HG03097 (cell line): ENCODE data around the gene CLDN34.

ENCODE experiments used
- ATAC-seq: cut with Tn5 transposase; IDR thresholded peaks from one replicate; pipeline ENCODE4 v1.9.1; 2021; ENCODE audit not compliant: unreplicated experiment, low FRiP score

Gene CLDN34, protein sequence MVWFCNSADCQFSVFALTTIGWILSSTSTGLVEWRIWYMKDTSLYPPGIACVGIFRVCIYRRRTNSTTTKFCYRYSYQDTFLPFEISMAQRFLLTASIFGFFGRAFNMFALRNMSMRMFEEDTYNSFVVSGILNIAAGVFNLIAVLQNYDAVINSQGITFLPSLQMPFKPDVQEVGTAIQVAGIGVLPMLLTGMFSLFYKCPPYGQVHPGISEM

GRCh38 chrX:9966775-9967408, at the start of gene CLDN34:
Gene CLDN34 (plus strand): TSS chrX:9967358. CDS start chrX:9967358, 0 bp downstream.
- no peak for ATAC-seq

DNA sequence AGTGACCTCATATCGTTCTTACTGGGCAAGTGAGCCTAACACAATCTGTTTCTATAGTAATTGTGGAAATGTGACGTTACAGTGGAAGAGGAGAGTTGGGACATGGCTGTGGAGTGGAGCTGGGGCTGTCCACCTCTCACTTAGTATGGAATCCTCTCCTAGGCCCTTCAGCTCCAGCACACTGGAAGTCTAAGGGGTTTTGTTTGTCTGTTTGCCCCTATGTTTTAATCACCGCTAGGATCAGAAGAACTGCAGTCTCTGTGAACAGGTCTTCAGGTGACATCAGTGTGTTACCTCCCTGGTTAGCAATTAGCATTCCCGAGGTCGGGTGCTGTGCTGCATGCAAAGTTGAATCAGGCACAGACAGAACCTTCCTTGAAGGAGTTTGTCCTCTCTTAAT, 49.3 kb upstream of the CLDN34 start:
- ATAC-seq: no peak

GRCh38 chrX:9919632-9920172, 47.5 kb upstream of the CLDN34 start:
- ATAC-seq: no peak

GRCh38 chrX:9921407-9921806, 45.8 kb upstream of the CLDN34 start:
- no peak for ATAC-seq

DNA sequence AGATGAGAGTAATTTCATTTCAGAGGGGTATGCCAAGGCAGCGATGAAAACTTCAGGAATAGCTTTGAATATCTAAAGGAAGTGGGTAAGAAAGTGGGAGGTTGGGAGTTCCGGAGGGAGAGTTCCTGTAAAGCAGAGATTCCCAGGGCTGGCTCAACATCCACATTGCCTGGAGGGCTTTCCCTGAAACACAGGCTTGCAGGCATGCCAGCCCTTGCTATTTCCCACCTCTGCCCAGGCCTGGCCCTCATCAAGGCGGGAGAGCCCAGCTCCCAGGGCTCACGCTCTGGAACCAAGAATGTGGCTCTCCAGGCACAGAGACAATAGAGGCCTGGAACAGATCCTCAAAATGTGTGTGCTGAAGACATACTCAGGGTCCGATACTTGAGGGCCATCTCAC, 43.8 kb upstream of the CLDN34 start:
- no peak for ATAC-seq

GRCh38 chrX:9926002-9926401, 41.2 kb upstream of the CLDN34 start:
- no peak for ATAC-seq

DNA sequence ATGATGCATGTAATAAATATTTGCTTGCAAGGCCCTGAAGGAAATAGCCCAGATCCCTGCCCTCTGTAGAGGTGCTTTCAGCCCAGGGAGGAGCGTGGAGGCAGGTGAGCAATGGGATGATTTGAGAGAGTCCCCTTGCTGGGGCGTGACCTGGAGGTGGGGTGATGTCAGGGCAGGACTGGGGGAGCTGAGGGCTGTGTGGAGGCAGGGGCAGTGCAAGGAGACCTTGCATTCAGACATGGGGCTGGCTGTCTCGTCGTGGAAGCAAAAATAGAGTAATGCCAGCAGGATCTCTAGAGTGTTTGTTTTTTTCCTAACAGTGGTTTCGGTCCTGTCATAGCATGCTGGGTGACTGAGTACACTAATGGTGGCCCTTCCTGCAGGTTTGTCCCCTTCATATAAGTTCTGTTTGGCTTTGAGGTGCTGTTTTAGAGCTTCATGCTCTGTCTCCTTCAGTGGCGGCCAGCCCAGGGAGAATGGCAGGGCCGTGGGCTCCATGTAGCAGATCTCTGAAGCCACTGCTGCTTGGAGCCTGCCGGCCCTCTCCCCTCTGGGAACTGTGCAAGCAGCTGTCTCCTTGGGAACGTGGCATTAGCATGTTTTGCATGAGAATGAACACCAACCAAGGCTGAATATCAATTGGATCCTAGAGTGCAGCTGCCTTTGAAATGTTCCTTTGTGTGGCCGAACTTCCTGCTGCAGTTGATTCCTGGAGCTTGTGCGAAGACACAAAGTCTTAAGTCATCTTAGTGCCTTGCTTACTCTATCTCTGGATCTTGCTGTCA, 39.3 kb upstream of the CLDN34 start:
- ATAC-seq: no peak

GRCh38 chrX:9935436-9935835, 31.7 kb upstream of the CLDN34 start:
- no peak for ATAC-seq

- ATAC-seq: no peak
These were observed 29.4 kb upstream of the CLDN34 start for GRCh38 chrX:9937761-9938160.

DNA sequence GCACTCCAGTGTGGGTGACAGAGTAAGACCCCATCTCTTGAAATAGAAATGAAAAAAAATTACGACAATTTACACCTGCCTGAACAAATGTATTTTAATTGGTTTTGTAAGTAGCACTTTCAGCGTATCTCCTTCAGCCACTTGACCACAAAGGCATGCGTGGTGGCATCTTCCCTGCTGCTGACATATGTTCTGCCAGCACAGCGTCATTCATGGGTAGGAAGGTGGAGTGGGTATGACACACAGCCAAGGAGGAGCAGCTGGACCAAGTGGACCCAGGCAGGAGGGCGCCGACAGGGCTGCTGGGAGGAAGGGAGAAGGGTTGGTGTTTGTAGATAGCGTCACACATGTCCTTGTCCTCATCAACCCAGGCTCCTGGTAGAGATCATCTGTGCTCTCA, 28.6 kb upstream of the CLDN34 start:
- no peak for ATAC-seq

DNA sequence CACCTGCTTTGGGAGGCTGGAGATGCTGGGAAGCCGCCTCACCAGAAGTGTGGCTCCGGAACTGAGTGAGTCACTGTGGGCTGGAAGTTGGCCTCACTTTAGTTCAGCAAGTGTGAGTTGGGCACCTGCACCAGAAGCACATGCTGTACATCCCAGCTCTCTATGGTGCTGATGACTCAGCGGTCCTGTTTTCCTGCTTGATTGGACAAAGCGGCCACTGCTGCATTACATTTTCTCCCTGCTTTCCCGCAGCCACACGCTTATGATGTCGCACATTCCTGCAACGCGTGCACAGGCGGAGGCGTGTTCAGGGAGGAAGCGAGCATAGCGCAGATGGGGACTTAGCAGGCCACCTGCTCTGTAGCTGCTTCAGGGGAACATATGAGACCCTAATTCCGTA, 26.7 kb upstream of the CLDN34 start:
- ATAC-seq: no peak

DNA sequence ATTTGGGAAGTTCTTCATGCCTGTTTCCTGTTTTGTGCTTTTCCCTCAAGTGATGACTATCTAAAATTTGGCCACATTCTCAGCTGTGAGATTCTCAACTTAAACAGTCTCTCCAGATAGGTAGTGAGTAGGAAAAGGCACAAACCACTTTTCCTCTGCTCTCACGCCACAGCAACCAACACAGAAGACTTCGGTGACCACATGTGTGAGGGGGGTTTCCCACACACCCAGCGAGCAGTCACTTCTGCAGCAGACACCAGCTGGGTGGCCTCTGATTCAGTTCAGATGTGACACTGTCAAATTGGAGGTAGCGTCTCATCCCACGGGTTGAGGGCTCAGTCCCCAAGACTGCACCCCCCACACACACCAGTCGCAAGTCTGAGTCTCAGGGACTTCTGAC, 25.1 kb upstream of the CLDN34 start:
- ATAC-seq: peak; percentile 87

DNA sequence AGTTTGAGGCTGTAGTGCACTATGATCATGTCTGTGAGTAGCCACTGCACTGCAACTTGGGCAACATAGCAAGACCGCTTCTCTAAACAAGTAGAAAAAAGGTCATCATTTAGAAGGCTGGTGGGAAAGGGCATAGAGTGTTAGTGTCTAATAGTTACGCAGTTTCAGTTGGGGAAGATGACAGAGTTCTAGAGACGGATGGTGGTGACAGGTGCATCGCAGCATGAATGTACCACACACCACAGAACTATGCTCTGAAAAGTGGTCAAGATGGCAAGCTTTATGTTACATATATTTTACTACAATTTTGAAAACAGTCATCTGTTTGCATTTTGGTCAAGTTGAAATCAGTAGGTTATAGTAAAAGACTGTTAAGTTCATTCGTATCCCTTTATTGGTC, 23.7 kb upstream of the CLDN34 start:
- ATAC-seq: no peak

GRCh38 chrX:9947131-9947794, 19.9 kb upstream of the CLDN34 start:
- no peak for ATAC-seq

- no peak for ATAC-seq
These were observed 18.8 kb upstream of the CLDN34 start for GRCh38 chrX:9948406-9948805.

GRCh38 chrX:9952300-9952699, 14.9 kb upstream of the CLDN34 start:
- no peak for ATAC-seq

DNA sequence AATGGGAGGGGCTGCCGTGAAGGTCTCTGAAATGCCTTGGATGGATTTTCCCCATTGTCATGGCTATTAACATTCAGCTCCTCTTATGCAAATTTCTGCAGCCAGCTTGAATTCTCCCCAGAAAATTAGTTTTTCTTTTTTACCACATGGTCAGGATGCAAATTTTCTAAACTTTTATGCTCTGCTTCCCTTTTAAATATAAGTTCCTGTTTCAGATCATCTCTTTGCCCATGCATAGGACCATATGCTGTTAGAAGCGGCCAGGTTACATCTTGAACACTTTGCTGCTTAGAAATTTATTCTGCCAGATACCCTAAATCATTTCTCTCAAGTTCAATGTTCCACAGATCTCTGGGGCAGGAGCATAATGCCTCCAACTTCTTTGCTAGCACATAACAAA, 13.8 kb upstream of the CLDN34 start:
- no peak for ATAC-seq

DNA sequence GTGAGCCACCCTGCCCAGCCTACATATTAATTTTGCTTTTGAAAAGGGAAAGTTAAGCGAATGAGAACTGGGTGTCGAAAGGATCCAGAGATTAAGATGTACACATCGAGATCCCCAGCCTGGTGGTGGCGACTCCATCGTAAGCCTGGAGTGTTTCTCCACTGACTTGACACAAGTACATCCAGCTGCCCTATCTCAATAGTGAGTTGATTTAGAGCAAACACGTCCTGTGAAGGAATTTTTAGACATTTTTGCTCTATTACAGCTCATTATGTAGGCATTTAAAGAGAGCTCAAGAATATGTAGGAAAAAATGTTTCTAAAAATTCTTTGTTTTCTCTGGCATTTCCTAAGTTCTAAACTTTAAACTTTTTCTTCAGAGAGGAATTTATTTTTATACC, 11.7 kb upstream of the CLDN34 start:
- ATAC-seq: no peak

GRCh38 chrX:9957743-9958142, 9.4 kb upstream of the CLDN34 start:
- ATAC-seq: no peak

DNA sequence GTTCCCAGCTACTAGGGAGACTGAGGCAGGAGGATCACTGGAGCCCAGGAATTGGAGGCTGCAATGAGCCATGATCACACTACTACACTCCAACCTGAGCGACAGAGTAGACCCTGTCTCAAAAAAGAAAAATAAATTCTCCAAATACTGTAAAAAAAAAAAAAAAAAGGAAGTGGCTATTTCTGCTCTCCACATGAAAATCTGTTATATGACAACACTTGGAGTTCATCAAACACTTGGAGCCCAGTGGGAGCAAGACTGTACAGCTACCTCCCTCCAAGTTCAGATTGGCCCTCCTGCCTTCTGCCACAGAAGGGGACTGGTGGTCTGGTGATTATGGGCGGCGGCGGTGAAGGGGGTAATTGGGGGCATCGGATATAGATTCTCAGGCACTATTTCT, 9.0 kb upstream of the CLDN34 start:
- no peak for ATAC-seq

DNA sequence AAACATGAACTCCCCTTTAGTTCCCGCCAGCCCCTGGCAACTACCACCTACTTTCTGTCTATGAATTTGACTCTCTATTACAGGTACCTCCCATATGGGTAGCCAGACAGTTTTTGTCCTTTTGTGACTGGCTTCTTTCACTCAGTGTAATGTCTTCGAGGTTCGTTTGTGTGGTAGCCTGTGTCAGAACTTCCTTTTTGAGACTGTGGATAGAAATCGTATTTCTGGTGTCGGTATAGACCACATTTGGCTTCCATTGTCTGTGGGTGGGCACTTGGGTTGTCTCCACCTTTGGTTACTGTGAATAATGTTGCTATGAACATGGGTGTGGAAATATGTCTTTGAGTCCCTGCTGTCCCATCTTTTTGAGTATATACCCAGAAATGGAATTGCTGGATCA, 5.4 kb upstream of the CLDN34 start:
- no peak for ATAC-seq
